Right lobe of liver (tissue), 4 donors: ENCODE measurements around the gene SCAMP2.
"Not testable (repeated sequence)": the region's sequence is repeated elsewhere in the genome, so short reads cannot be mapped to it uniquely, and the experiment has no call there.

Source experiments
- POLR2A ChIP-seq: fragments of 450-650 bp; IDR thresholded peaks from one replicate; pipeline ENCODE4 v1.6.1; 2017; ENCODE audit warnings: antibody characterized with exemption, mild to moderate bottlenecking
- TF ChIP-seq, protein P1 (sequence below), 4 donors: fragments of 200-600 bp in 3 of 4; fragments of 450-650 bp in 1 of 4; IDR thresholded peaks; one replicate each; pipeline versions ENCODE4 v1.5.1 to v1.8.0; 2016 to 2022; ENCODE audit warnings: antibody characterized with exemption in 4 of 4, mild to moderate bottlenecking in 2 of 4
- donor health status: DM: no; HTN: no; CAD: no.
- donor health status: DM: no; HTN: no; CAD: no.
- donor health status: DM: no; HTN: yes; CAD: no.

- TF ChIP-seq, protein P1, sequence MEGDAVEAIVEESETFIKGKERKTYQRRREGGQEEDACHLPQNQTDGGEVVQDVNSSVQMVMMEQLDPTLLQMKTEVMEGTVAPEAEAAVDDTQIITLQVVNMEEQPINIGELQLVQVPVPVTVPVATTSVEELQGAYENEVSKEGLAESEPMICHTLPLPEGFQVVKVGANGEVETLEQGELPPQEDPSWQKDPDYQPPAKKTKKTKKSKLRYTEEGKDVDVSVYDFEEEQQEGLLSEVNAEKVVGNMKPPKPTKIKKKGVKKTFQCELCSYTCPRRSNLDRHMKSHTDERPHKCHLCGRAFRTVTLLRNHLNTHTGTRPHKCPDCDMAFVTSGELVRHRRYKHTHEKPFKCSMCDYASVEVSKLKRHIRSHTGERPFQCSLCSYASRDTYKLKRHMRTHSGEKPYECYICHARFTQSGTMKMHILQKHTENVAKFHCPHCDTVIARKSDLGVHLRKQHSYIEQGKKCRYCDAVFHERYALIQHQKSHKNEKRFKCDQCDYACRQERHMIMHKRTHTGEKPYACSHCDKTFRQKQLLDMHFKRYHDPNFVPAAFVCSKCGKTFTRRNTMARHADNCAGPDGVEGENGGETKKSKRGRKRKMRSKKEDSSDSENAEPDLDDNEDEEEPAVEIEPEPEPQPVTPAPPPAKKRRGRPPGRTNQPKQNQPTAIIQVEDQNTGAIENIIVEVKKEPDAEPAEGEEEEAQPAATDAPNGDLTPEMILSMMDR (IDR thresholded peaks at IDR 0.05) = not testable (repeated sequence)
- TF ChIP-seq POLR2A = not testable (repeated sequence)
These were observed 14.5 kb upstream of the SCAMP2 start for GRCh38 chr15:74887537-74888193.
